Measurements from ENCODE around the gene GPR3.
"Not testable (repeated sequence)": the region's sequence is repeated elsewhere in the genome, so short reads cannot be mapped to it uniquely, and the experiment has no call there.

Gene GPR3

GRCh38 chr1:27380766-27381733, 11.4 kb upstream of the GPR3 start:
- Histone ChIP-seq H3K4me1 (ENCODE audit: insufficient read depth, low read length) (no peaks in the 10 kb centered on the region), H3K9ac (ENCODE audit: low read depth, low read length) (no peak overlapping the region), H3K36me3 (ENCODE audit: insufficient read depth, low read length) (no peaks in the 10 kb centered on the region), H3K9me3 (ENCODE audit: control insufficient read depth, insufficient read depth, low read length) (no peaks in the 10 kb centered on the region)

GRCh38 chr1:27381969-27382762, 10.3 kb upstream of the GPR3 start:
- Histone ChIP-seq H3K4me1 (ENCODE audit: insufficient read depth, low read length) (no peaks in the 10 kb centered on the region), H3K36me3 (ENCODE audit: insufficient read depth, low read length) (no peaks in the 10 kb centered on the region), H3K9me3 (ENCODE audit: control insufficient read depth, insufficient read depth, low read length) (no peaks in the 10 kb centered on the region), H3K9ac (ENCODE audit: low read depth, low read length) (no peak overlapping the region)

- Histone ChIP-seq H3K9me3 (ENCODE audit: control insufficient read depth, insufficient read depth, low read length) (no peaks in the 10 kb centered on the region), H3K4me1 (ENCODE audit: insufficient read depth, low read length) (no peaks in the 10 kb centered on the region), H3K36me3 (ENCODE audit: insufficient read depth, low read length) (no peaks in the 10 kb centered on the region), H3K9ac (ENCODE audit: low read depth, low read length) (peak within 1 kb of the TSS; percentile 37; the same call in 1 of the 2 replicates)
Measured at GRCh38 chr1:27383039-27383605, 9.3 kb upstream of the GPR3 start, which contains the start of gene CD164L2. TSS of gene CD164L2 (minus strand) at chr1:27383333. CDS start at chr1:27383239, 94 bp downstream.

- H3K9ac ChIP-seq (ENCODE audit: low read depth, low read length): peak overlapping the region; percentile 37; the same call in 1 of the 2 replicates
- no peaks in the 10 kb centered on the region for H3K36me3 ChIP-seq (ENCODE audit: insufficient read depth, low read length)
- no peaks in the 10 kb centered on the region for H3K9me3 ChIP-seq (ENCODE audit: control insufficient read depth, insufficient read depth, low read length)
Measured at GRCh38 chr1:27383661-27384060, 8.8 kb upstream of the GPR3 start.

GRCh38 chr1:27384797-27385196, 7.6 kb upstream of the GPR3 start:
- not testable (repeated sequence) for H3K9me3 ChIP-seq (ENCODE audit: control insufficient read depth, insufficient read depth, low read length); H3K9ac ChIP-seq (ENCODE audit: low read depth, low read length); H3K4me1 ChIP-seq (ENCODE audit: insufficient read depth, low read length); H3K36me3 ChIP-seq (ENCODE audit: insufficient read depth, low read length)

More at GRCh38 chr1:27383661-27384060, 8.8 kb upstream of the GPR3 start:
- H3K4me1 ChIP-seq (ENCODE audit: insufficient read depth, low read length): no peaks in the 10 kb centered on the region

GRCh38 chr1:27388337-27389005, 4.0 kb upstream of the GPR3 start:
- no peaks in the 10 kb centered on the region for H3K36me3 ChIP-seq (ENCODE audit: insufficient read depth, low read length)
- no peaks in the 10 kb centered on the region for H3K9me3 ChIP-seq (ENCODE audit: control insufficient read depth, insufficient read depth, low read length)
- peaks cover 6% of the 10 kb centered on the region; the same call in 1 of the 2 replicates for H3K4me1 ChIP-seq (ENCODE audit: insufficient read depth, low read length)
- H3K9ac ChIP-seq (ENCODE audit: low read depth, low read length): no peak overlapping the region

GRCh38 chr1:27391511-27392095, 819 bp upstream of the GPR3 start:
- Histone ChIP-seq H3K9me3 (ENCODE audit: control insufficient read depth, insufficient read depth, low read length) (no peaks in the 10 kb centered on the region), H3K9ac (ENCODE audit: low read depth, low read length) (peak overlapping the region; percentile 35)

GRCh38 chr1:27392778-27393635, 585 bp downstream of the GPR3 start:
- peak overlapping the region; percentile 96 for H3K9ac ChIP-seq (ENCODE audit: low read depth, low read length)
- H3K4me1 ChIP-seq (ENCODE audit: insufficient read depth, low read length): peaks cover 12% of the 10 kb centered on the region
- no peaks in the 10 kb centered on the region for H3K9me3 ChIP-seq (ENCODE audit: control insufficient read depth, insufficient read depth, low read length)
- no peaks in the 10 kb centered on the region for H3K36me3 ChIP-seq (ENCODE audit: insufficient read depth, low read length)

More at GRCh38 chr1:27391511-27392095, 819 bp upstream of the GPR3 start:
- H3K4me1 ChIP-seq (ENCODE audit: insufficient read depth, low read length): peaks cover 6% of the 10 kb centered on the region; the same call in 1 of the 2 replicates
- no peaks in the 10 kb centered on the region for H3K36me3 ChIP-seq (ENCODE audit: insufficient read depth, low read length)

GRCh38 chr1:27393641-27394281, 1.3 kb downstream of the GPR3 start:
- Histone ChIP-seq H3K4me1 (ENCODE audit: insufficient read depth, low read length) (peaks cover 19% of the 10 kb centered on the region), H3K36me3 (ENCODE audit: insufficient read depth, low read length) (no peaks in the 10 kb centered on the region), H3K9me3 (ENCODE audit: control insufficient read depth, insufficient read depth, low read length) (no peaks in the 10 kb centered on the region), H3K9ac (ENCODE audit: low read depth, low read length) (peak overlapping the region; percentile 96; the same call in 1 of the 2 replicates)

GRCh38 chr1:27394282-27394658, 1.8 kb downstream of the GPR3 start:
- Histone ChIP-seq H3K9ac (ENCODE audit: low read depth, low read length) (no peak overlapping the region), H3K36me3 (ENCODE audit: insufficient read depth, low read length) (no peaks in the 10 kb centered on the region), H3K4me1 (ENCODE audit: insufficient read depth, low read length) (peaks cover 23% of the 10 kb centered on the region), H3K9me3 (ENCODE audit: control insufficient read depth, insufficient read depth, low read length) (no peaks in the 10 kb centered on the region)

- H3K36me3 ChIP-seq (ENCODE audit: insufficient read depth, low read length): no peaks in the 10 kb centered on the region
- no peaks in the 10 kb centered on the region for H3K9me3 ChIP-seq (ENCODE audit: control insufficient read depth, insufficient read depth, low read length)
- H3K4me1 ChIP-seq (ENCODE audit: insufficient read depth, low read length): peaks cover 28% of the 10 kb centered on the region
- H3K9ac ChIP-seq (ENCODE audit: low read depth, low read length): no peak overlapping the region
Measured at GRCh38 chr1:27394925-27395324, 2.5 kb downstream of the GPR3 start.

GRCh38 chr1:27395441-27396195, 3.2 kb downstream of the GPR3 start:
- Histone ChIP-seq H3K9ac (ENCODE audit: low read depth, low read length) (no peak overlapping the region), H3K4me1 (ENCODE audit: insufficient read depth, low read length) (peaks cover 30% of the 10 kb centered on the region), H3K36me3 (ENCODE audit: insufficient read depth, low read length) (no peaks in the 10 kb centered on the region), H3K9me3 (ENCODE audit: control insufficient read depth, insufficient read depth, low read length) (no peaks in the 10 kb centered on the region)
